GM12865 (cell line): ENCODE data around the gene OR9Q1.
"Not testable (repeated sequence)": the region's sequence is repeated elsewhere in the genome, so short reads cannot be mapped to it uniquely, and the experiment has no call there.

ENCODE experiments used
- DNase-seq: peaks from one replicate; pipeline ENCODE4 v3.0.0; 2010; ENCODE audit warnings: low read depth
- H3K4me3 ChIP-seq: 2 replicates; pipeline ENCODE4 v1.5.1; 2011; ENCODE audit warnings: mild to moderate bottlenecking, low read depth, low read length, control low read depth
- CTCF ChIP-seq: IDR thresholded peaks from 2 replicates; pipeline ENCODE4 v1.5.1; 2011; ENCODE audit warnings: low read length, control low read depth, low read depth, inconsistent platforms; ENCODE audit not compliant: insufficient read depth; ENCODE audit errors: missing control alignments

The OR9Q1 gene

GRCh38 chr11:57980201-57980600, 43.5 kb upstream of the OR9Q1 start:
- TF ChIP-seq CTCF: no peak
- DNase-seq: no peak
- no peak overlapping the region for H3K4me3 ChIP-seq

- H3K4me3 ChIP-seq: no peak overlapping the region
- no peak for DNase-seq
- TF ChIP-seq CTCF: no peak
Measured at GRCh38 chr11:57981536-57981935, 42.1 kb upstream of the OR9Q1 start.

- no peak overlapping the region for H3K4me3 ChIP-seq
- no peak for TF ChIP-seq CTCF
- no peak for DNase-seq
Measured at GRCh38 chr11:57982776-57983175, 40.9 kb upstream of the OR9Q1 start.

GRCh38 chr11:57983191-57983590, 40.5 kb upstream of the OR9Q1 start:
- TF ChIP-seq CTCF: no peak
- DNase-seq: no peak
- no peak overlapping the region for H3K4me3 ChIP-seq

GRCh38 chr11:57999523-57999922, 24.2 kb upstream of the OR9Q1 start:
- not testable (repeated sequence) for H3K4me3 ChIP-seq, DNase-seq

- DNase-seq, H3K4me3 ChIP-seq: not testable (repeated sequence)
Measured at GRCh38 chr11:58000021-58000420, 23.7 kb upstream of the OR9Q1 start.

- DNase-seq: no peak
- TF ChIP-seq CTCF: no peak
- H3K4me3 ChIP-seq: no peak overlapping the region
Measured at GRCh38 chr11:58000699-58001098, 23.0 kb upstream of the OR9Q1 start.

- H3K4me3 ChIP-seq: no peak overlapping the region
- no peak for TF ChIP-seq CTCF
- no peak for DNase-seq
Measured at GRCh38 chr11:58003036-58003435, 20.6 kb upstream of the OR9Q1 start.
